ENCODE results near the gene EEF1AKMT3. TPM values are rescaled to one million over a fixed set of nuclear protein-coding genes. Genes with fewer than 3 reads are reported as not detected.

EEF1AKMT3 gene
- total RNA-seq, 4 donors from 2014 or later: 1.9 to 6.7 (median 4.3) TPM

DNA sequence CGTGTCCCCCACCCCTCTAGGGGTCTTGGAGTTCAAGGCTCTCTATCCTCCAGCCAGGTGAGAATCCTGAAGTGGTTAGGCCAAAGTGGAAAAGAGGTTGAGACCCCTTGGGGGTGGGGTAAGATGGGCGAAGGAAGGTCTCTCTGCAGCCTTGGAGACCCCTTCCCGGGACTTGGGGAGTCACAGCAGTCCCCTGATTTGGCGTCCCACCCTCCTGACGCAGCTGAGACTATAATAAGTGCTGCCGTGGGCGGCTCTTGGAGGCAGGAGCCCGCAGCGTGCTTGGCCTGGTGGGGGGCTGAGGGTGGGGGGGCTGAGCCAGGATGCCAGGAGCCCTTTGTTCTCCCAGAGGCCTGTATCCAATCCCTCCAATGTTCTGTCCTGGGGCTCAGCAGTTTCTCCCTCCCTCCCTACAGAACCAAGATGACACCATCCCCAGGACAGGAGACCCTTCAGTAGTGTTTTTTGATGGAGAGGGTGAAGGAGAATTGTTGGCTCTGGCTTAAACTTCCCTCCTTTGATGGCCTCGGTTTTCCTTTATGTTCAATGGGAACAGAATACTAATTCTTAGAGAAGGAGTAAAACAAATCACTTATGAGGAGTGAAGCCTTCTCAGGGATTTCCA, 32.4 kb upstream of the EEF1AKMT3 start:
- in situ Hi-C loops (cut with MboI; ENCODE audit: low pct_ligation_motif_present in 1 of 4, low pct_unique_long_range_greater_than_20kb in 1 of 4, low sequenced_read_pairs in 3 of 4): no loop called here

GRCh38 chr12:57740656-57741412, 31.6 kb upstream of the EEF1AKMT3 start:
- Histone ChIP-seq H3K36me3 (no peaks in the 10 kb centered on the region), H3K9me3 (no peaks in the 10 kb centered on the region), H3K27me3 (peaks cover 49% of the 10 kb centered on the region), H3K4me3 (peak overlapping the region in 2 of 4 donors; percentile 21 to 37), H3K27ac (no peak overlapping the region), H3K4me1 (peaks cover 25 to 48% (median 28%) of the 10 kb centered on the region in 4 donors)
- peak; percentile 58 for DNase-seq
- in situ Hi-C loops (cut with MboI; ENCODE audit: low pct_ligation_motif_present in 1 of 4, low pct_unique_long_range_greater_than_20kb in 1 of 4, low sequenced_read_pairs in 3 of 4): no loop called here
- no peak for TF ChIP-seq CTCF (IDR thresholded peaks at IDR 0.05)
- TF ChIP-seq POLR2AphosphoS5 (IDR thresholded peaks at IDR 0.05): no peak
- TF ChIP-seq EP300 (IDR thresholded peaks at IDR 0.05; ENCODE audit: low read depth): no peak
- TF ChIP-seq POLR2A (IDR thresholded peaks at IDR 0.05): no peak
- 54 to 62% methylated on average over 3 to 5 of the region's 5 CpGs for WGBS, 2 donors (ENCODE audit: low coverage in 1 of 2)
- intact Hi-C loops (cut with DNase I; ENCODE audit: low total_unique reads): no loop called here

More for the DNA sequence above, 32.4 kb upstream of the EEF1AKMT3 start:
- intact Hi-C loops (cut with DNase I; ENCODE audit: low total_unique reads): no loop called here
- peaks cover 20 to 48% (median 28%) of the 10 kb centered on the region in 4 donors for H3K4me1 ChIP-seq
- H3K27me3 ChIP-seq: peaks cover 57% of the 10 kb centered on the region
- H3K27ac ChIP-seq: no peak overlapping the region
- WGBS, 2 donors (ENCODE audit: low coverage in 1 of 2): 55% methylated on average over 10 of the region's 10 CpGs; no CpG with 5 or more reads in 1 of the 2 donors
- TF ChIP-seq POLR2AphosphoS5 (IDR thresholded peaks at IDR 0.05) (no peak), EP300 (IDR thresholded peaks at IDR 0.05; ENCODE audit: low read depth) (no peak), POLR2A (IDR thresholded peaks at IDR 0.05) (no peak), CTCF (IDR thresholded peaks at IDR 0.05) (no peak)
- no peak for DNase-seq
- no peaks in the 10 kb centered on the region for H3K36me3 ChIP-seq
- no peaks in the 10 kb centered on the region for H3K9me3 ChIP-seq
- no peak overlapping the region for H3K4me3 ChIP-seq

DNA sequence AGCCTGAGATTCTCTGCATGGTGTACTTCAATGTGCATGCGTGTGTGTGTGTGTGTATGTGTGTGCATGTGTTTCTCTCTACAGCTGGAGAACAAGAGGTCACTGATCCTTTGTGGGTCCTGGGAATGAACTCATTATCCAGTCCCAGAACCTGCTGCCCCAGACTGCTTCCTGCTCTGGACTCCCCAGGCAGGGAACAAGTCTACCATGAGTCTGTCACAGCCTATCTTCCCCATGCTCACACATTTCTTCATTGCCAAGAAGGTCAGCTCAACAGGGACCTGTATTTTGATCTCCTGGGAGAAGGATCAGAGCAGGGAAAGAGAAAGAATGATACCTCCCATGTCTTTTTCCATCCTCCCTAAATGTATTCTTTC, 31.0 kb upstream of the EEF1AKMT3 start:
- H3K4me3 ChIP-seq: peak overlapping the region in 2 of 4 donors; percentile 21 to 37
- TF ChIP-seq EP300 (IDR thresholded peaks at IDR 0.05; ENCODE audit: low read depth): no peak
- TF ChIP-seq POLR2AphosphoS5 (IDR thresholded peaks at IDR 0.05): no peak
- no peak for TF ChIP-seq POLR2A (IDR thresholded peaks at IDR 0.05)
- no peak for TF ChIP-seq CTCF (IDR thresholded peaks at IDR 0.05)
- no peak for DNase-seq
- H3K9me3 ChIP-seq: no peaks in the 10 kb centered on the region
- peak overlapping the region; percentile 7 to 67 (median 49) for H3K27ac ChIP-seq
- intact Hi-C loops (cut with DNase I; ENCODE audit: low total_unique reads) (no loop called here), in situ Hi-C loops (cut with MboI; ENCODE audit: low pct_ligation_motif_present in 1 of 4, low pct_unique_long_range_greater_than_20kb in 1 of 4, low sequenced_read_pairs in 3 of 4) (no loop called here)
- H3K4me1 ChIP-seq: peaks cover 19 to 47% (median 28%) of the 10 kb centered on the region in 4 donors
- no peaks in the 10 kb centered on the region for H3K36me3 ChIP-seq
- peaks cover 43% of the 10 kb centered on the region for H3K27me3 ChIP-seq
- 40% methylated on average over 1 of the region's 1 CpG; no CpG with 5 or more reads in 1 of the 2 donors for WGBS, 2 donors (ENCODE audit: low coverage in 1 of 2)
